Measurements from ENCODE around the gene ZNF625.

DNA sequence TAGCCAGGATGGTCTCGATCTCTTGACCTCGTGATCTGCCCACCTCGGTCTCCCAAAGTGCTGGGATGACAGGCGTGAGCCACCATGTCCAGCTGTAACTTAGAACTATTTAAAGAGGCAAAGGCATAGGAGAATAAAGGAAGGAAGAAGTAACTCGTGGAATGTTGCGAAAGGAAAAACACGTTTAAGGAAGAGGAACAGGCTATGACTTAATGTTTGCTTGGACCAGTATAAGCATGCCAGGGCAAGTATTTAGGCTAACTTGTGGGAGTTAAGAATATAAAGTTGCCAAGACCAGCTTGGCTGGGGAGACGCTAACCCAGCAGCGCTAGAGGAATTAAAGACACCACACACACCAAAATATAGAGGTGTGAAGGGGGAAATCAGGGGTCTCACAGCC, 58.5 kb downstream of the ZNF625 start:
- TF ChIP-seq POLR2AphosphoS5 (IDR thresholded peaks at IDR 0.05; ENCODE audit: low read depth, low read length) (no peak), TAF1 (IDR thresholded peaks at IDR 0.05; ENCODE audit: low read depth, low read length) (no peak), POLR2A (IDR thresholded peaks at IDR 0.05; ENCODE audit: low read depth, low read length) (no peak), SPI1 (IDR thresholded peaks at IDR 0.05; ENCODE audit: low read depth, low read length) (no peak), POU2F2 (IDR thresholded peaks at IDR 0.05; ENCODE audit: low read depth, low read length) (no peak), PAX5 (IDR thresholded peaks at IDR 0.05; ENCODE audit: insufficient read depth, low read length, severe bottlenecking) (no peak)
